CD4-positive, alpha-beta T cell treated with Interleukin-4 for 4 hours (primary cell): Measurements from ENCODE around the gene IGFBP2.

Experiments
- DNase-seq: peaks from one replicate; pipeline ENCODE4 v3.0.0-alpha.2; 2020

The IGFBP2 gene

GRCh38 chr2:216688731-216689340 is 55.6 kb downstream of the IGFBP2 start:
- no peak for DNase-seq

DNA sequence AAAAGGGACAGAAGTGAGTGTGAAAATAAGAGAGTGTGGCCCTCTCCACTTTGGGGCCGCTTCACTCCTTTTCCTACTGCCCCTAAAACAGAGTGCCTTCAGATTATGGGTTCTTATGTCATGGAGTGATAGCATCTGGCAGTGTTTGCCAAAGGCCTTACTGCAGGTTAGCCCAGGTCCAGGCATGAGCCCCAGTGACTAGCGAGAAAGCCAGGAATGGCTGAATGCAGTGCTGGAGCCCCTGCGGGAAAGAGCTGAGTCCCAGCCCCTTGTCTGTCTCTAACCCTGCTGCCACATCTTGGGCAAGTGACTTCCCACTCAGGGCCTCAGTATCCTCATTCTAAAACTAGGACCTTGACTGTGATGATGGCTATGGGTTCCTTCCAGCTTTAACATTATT is 56.2 kb downstream of the IGFBP2 start:
- DNase-seq: no peak

GRCh38 chr2:216690456-216690852 is 57.2 kb downstream of the IGFBP2 start:
- no peak for DNase-seq

- no peak for DNase-seq
Measured at GRCh38 chr2:216690853-216691741, 57.9 kb downstream of the IGFBP2 start.

DNA sequence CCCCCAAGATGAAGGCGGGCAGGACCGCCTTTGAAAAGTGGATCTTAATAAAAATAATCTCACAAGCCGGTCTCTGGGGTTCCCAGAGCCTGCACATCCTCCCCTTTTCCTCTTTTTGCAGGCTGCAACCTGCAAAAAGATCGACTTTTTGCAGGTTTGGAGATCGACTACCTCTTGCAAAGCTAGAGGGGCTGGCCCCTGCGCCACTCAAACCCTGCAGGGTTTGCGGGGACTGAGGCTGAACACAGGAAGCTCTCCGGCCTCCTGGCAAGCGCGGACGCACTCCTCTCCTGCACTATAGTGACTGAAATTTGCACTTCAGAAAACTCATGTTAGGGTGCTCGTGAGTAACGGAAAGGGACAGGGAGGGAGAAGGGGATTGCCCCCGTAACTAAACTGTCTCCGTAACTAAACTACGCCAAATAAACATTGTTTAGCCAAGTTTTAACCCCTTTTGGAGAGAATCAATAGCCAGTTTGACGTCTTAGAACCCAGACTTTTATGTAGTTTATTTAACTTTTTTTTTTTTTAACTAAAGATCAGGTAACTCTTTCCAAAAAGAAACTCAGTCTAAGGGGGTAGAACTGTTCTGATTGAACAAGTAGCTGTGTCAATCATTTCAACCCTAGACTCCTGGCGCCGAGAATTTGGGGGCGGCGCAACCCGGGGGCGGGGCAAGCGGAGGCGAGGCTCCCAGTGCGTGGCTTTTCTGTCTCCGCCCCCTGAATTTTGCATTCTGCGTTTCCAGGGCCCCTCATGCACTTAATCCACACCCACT is 59.6 kb downstream of the IGFBP2 start:
- peak; percentile 12 for DNase-seq

DNA sequence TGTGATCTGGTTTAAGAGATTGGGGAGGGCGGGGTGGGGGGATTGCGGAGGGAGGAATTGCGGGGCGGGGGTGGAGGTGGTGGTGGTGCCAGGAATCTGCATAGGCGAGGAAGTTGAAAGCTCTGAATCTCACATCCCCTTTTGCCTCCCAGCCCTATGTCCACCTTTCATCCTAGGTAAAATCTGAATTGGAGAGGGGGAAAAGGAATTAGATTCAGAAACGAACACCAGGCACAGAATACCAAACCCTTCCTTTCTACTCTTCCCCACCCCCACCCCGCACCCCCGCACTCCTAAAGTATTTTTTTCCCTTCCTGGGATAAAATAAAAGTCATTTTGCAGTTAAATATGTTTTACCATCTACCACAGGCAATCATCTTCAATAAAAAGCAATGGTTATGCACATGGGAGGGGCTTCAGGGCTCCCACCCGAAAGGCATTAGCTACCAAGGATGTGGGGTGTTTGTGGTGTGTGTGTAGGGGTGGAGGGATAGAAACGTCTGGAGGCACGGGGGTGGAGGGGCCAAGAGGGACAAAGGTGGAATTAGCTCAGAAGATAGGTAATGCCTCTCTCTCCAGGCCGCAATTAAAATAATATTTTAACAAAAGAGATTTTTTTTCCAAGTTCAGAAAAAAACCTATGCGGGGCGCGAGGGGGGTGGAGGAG is 60.3 kb downstream of the IGFBP2 start:
- no peak for DNase-seq

DNA sequence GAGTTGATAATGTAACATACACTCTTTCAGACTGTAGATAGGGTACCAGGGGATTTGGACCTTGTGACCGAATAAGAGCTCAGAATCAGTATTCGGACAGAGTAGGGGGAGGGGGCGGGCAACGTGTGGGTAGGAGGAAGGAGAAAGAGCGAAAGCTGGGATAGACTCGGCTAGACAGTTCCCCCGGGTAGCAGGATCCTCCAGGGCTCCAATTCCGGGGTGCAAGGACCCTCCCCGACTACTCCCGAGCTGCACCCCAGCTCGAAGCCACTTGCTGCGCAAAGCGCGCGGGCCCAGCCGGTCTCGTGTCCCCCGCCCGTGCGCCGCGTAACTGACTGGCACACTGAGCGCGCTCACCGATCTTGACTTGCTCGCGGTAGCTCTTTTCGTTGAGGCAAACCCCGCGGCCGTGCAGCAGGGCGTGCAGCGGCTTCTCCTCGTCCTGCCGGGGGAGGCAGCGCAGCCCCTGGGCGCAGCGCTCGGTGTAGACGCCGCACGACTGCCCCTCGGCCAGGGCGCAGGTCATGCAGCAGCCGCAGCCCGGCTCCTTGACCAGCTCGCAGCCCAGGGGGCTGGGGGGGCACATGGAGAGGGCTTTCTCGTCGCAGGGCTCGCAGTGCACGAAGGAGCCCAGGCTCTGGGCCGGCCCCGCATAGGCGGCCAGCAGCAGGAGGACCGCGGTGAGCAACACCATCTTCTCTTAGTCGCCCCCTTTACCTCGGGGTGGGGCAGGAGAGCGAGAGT is 61.0 kb downstream of the IGFBP2 start:
- no peak for DNase-seq

DNA sequence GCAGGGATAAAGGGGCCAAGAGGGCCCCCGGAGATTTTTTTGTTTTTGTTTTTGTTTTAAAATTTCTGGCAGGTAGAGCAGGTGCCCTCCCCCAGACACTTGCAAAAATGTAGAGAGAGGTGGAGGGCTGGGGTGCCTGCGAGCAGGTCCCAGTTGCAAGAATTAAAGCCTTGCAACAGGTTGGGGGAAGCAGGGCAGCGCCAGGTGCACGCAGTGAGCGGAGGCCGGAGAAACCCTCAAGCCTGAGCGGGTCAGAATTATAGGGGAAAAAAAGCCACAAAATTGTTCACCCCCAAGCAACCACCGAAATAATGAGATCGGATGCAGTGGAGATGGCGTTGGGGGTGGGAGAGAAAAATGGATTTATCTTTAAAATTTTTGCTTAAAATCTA is 61.6 kb downstream of the IGFBP2 start:
- no peak for DNase-seq

DNA sequence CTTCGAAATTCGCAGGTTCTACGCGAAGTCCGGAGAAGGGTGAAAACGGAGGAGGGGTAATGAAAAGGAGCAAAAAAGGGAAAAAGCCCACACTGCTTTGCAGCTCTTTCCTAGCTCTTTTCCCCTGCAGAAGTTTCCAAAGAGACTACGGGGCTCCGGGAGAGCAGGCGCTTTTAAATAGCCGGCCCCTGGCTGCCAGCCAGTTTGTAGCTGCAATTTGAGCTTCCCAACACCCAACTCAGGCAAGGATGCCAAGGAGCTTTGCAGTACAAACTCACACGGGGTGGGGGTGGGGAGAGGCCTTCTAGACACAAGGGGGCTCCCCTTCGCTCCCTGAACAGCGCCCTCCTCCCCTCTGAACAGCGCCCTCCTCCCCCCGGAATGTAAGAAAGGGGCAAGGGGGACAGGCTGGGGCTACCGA is 62.2 kb downstream of the IGFBP2 start, which contains the start of gene IGFBP5:
Gene IGFBP5, minus strand, starts transcription at position 149 of the 421 bp plus-strand sequence. CDS start 774 bp downstream, outside the sequence.
- DNase-seq: no peak

GRCh38 chr2:216696321-216696720 is 63.1 kb downstream of the IGFBP2 start:
- no peak for DNase-seq

DNA sequence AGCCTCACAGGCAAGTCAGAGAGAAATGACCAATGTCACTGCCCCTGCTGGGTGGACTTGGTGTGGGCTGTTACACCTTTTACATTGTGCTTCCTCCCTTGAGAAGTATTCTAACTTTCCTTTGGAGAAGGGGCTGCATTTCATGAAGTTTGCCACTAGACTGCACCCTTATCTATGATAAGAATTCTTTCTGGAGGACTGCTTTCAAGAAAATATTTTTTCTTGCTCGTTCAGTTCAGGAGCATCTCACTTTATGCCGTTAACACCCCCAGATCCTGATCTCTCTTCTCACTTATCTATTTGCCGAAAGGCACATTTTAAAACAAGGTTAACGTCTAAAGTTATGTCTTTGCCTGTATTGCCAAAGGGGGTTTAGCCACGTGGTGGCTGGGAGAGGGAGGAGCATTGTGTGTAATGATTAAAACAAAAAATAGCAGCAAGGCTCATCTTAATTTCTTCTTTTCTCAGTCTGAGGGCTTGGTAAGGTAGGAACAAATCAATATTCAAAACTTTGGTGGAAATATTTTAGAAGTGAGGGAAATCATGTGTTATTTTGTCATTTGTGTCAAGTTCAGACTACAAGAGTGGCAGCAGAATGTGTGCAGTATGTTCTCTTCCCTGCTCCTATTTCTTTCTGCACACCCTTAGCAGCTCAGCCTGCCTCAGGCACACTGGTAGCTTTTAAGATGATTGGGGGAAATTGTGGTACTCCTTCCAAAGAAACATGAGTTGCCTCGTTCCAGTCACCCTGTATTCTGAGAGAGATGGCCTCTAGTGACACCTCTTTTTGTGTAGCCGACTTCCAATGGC is 63.7 kb downstream of the IGFBP2 start:
- DNase-seq: no peak

GRCh38 chr2:216698293-216698692 is 65.1 kb downstream of the IGFBP2 start:
- DNase-seq: no peak

GRCh38 chr2:216698895-216699294 is 65.7 kb downstream of the IGFBP2 start:
- no peak for DNase-seq

- no peak for DNase-seq
Measured at GRCh38 chr2:216700088-216700567, 66.9 kb downstream of the IGFBP2 start.

GRCh38 chr2:216700781-216701180 is 67.6 kb downstream of the IGFBP2 start:
- DNase-seq: no peak

- DNase-seq: no peak
Measured at GRCh38 chr2:216701544-216701943, 68.3 kb downstream of the IGFBP2 start.

GRCh38 chr2:216702756-216703155 is 69.5 kb downstream of the IGFBP2 start:
- DNase-seq: no peak

DNA sequence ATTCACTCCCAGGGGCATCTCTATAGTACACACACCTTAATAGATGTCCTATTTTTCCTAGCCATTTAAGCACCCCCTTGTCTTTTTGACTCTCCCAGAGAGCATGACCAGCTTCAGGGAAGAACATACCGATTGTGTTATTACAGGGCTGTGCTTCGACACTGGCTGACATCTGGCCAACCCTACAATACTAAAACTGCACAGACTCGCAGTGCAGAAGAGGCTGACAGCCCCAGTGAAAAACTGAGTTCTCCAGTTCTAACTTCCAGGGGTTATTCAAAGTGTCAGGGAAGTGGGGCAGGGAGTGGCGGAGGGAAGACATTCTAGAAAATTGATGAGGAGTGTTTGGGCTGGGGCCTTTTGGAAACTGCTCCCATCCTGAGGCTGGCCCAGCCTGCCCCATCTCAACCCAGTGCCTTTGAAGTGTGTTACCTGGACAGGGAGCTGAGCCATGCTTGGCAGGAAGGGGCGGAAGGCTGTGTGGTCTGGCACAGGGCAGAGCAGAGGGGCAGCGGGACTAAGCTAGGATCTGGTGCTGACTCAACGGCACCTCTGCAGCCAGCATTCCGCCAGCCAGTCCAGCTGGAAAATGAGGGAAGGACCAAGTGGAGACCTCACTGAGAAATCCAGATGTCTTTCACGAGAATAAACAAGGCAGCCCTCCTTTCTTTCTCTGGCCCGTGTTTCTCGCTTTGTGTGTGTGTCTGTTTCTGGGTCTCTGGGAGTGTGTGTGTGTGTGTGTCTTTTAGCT is 77.5 kb downstream of the IGFBP2 start:
- DNase-seq: no peak

DNA sequence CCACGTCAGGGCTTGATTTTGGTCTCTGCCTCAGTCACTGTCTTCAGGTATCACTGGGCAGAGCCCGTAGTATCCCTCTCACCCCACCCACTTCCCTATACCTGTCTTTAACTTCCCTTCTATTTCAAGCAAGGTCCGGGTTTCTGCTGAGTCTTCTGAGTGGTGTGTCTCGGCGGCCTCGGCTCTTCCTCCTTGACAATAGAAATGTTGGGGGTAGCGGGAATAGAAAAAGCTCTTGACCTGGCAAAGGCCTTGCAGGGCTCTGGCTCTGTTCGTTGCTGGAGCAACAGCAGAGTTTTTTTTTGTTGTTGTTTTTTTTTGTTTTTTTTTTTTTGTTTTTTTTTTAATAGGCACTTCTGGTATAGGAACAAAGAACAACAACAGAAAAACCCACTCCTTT is 78.1 kb downstream of the IGFBP2 start:
- no peak for DNase-seq

DNA sequence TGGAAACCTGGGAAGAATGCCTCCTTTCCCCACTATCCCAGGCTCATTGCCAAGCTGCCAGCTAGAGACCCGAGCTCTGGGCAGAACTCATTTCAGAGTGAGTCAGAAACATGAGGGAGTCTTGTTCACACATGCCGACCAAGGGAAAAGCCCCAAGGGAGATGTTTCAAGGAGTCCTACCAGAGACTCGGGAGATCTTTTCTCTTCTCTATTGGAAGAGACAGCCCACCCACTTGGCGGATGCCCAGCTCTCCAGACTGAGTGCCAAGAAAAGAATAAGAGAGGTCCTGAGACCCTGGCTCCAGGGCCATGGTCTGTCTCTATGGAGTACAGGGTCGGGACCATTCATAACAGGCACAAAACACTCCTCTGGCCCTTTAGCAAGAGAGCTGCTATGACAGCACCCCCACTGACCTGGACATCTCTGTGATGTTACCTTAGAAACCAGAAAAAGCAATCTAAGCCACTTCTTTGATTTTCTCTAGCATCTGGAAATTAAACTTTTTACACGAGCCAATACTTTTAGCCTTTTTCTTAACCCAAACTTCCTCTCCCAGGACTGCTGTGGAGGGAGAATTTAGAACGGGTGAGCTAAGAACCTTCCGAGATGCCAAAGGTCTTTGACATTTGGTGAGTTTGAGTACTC is 80.6 kb downstream of the IGFBP2 start:
- no peak for DNase-seq
